ENCODE measurements around the gene ATP2C2. TPM values are rescaled to one million over a fixed set of nuclear protein-coding genes. Genes with fewer than 3 reads are reported as not detected.

The ATP2C2 gene
- total RNA-seq, 1 donor from 2014 or later = not detected

DNA sequence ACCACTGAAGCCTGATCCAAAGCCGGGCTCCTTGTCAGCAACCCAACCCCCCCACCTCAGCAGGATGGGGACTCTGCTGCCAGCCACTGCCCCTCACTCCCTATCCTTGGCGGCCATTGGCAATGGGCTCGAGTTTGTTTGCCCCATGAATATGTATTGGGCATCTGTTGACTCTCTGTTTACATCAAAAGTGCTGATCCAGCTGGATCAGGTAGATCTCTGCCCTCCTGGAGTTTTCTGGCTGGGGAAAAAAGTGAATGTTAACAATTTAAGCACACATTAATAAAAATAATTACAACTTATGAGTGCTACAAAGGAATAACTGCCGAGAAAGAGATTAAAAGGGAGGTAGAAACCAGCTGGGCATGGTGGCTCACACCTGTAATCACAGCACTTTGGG is 62.5 kb downstream of the ATP2C2 start:
- no peaks in the 10 kb centered on the region for H3K36me3 Mint-ChIP-seq (ENCODE audit: low read depth)
- H3K4me1 Mint-ChIP-seq (ENCODE audit: low read depth) = no peaks in the 10 kb centered on the region
- H3K9me3 Mint-ChIP-seq = no peaks in the 10 kb centered on the region
- H3K27ac Mint-ChIP-seq = no peak overlapping the region
- peaks cover 6% of the 10 kb centered on the region for H3K27me3 Mint-ChIP-seq (ENCODE audit: insufficient read depth)
- intact Hi-C loops (cut with micrococcal nuclease) = no loop called here
- H3K4me3 Mint-ChIP-seq = no peak overlapping the region
- no peak for DNase-seq (ENCODE audit: low spot score)

DNA sequence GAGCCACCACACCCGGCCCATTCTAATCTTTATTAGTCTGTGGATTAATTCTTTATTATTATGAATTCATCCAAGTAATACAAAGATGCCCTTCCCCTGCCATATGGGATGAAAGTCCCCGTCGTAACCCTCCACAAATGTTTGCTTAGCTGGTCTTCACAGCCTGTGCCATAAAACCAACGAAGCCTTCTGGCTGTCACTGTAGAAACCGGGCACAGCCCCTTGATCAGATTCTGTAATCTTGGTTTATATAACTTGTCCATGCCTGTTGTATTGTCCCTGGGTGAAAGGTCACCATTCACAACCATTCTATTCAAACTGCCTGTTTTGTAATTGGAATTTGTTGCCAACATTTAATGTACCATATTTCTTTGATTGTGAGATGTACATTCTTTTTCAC is 66.5 kb downstream of the ATP2C2 start:
- H3K27ac Mint-ChIP-seq = no peak overlapping the region
- no peak for DNase-seq (ENCODE audit: low spot score)
- intact Hi-C loops (cut with micrococcal nuclease) = no loop called here

DNA sequence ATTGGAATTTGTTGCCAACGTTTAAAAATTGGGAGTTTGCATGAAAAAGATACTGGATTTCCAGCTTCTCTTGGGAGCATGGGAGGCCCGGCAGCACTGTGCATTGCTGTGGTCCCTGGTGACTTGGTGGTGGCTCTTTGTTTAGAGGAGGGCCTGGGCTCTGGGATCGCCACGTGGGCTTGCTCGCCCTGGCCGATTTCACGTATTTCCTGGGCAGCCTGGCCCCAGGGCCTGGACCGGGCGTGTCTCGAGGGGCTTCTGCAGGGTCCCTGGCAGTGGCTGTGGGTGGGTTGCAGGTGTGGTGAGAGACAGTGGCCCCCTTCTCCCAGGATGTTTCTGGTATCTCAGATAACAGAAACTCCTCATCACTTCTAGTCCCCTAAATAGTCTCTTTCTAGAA is 67.9 kb downstream of the ATP2C2 start:
- Mint-ChIP-seq H3K9me3 (no peaks in the 10 kb centered on the region), H3K36me3 (ENCODE audit: low read depth) (no peaks in the 10 kb centered on the region), H3K27me3 (ENCODE audit: insufficient read depth) (peaks cover 2% of the 10 kb centered on the region), H3K4me3 (no peak overlapping the region), H3K27ac (no peak overlapping the region), H3K4me1 (ENCODE audit: low read depth) (no peaks in the 10 kb centered on the region)
- intact Hi-C loops (cut with micrococcal nuclease) = no loop called here
- no peak for DNase-seq (ENCODE audit: low spot score)

More for the DNA sequence above, 66.5 kb downstream of the ATP2C2 start:
- no peaks in the 10 kb centered on the region for H3K9me3 Mint-ChIP-seq
- no peaks in the 10 kb centered on the region for H3K4me1 Mint-ChIP-seq (ENCODE audit: low read depth)
- H3K36me3 Mint-ChIP-seq (ENCODE audit: low read depth) = no peaks in the 10 kb centered on the region
- H3K27me3 Mint-ChIP-seq (ENCODE audit: insufficient read depth) = peaks cover 4% of the 10 kb centered on the region
- no peak overlapping the region for H3K4me3 Mint-ChIP-seq

DNA sequence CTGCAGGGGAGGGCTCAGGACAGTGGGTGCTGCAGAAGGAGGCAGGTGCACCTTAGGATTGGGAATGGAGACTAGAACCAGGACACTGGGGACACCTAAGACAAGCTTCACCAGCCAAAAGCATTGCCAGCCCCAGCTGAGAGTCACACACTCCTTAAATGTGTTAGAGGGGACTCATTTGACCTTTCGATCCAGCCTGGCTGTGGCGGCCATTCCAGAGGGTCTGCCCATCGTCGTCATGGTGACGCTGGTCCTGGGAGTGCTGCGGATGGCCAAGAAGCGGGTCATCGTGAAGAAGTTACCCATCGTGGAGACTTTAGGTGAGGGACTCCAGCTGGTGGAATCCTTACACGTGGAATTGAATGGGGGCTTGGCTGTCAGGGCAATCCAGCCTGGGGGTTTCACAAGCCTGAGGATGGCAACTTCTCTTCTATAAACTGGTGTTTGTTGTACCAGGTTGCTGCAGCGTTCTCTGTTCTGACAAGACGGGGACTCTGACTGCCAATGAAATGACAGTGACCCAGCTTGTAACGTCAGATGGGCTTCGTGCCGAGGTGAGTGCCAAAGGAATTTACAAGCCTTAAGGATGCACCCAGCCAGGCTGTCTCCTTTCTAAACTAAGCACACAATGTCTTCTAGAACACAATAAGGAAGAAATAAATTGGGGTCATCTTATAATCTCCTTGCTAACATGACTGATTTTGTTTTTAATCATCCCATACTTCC is 70.8 kb downstream of the ATP2C2 start:
- intact Hi-C loops (cut with micrococcal nuclease) = no loop called here
- Mint-ChIP-seq H3K4me3 (no peak overlapping the region), H3K9me3 (no peaks in the 10 kb centered on the region), H3K36me3 (ENCODE audit: low read depth) (no peaks in the 10 kb centered on the region), H3K27ac (no peak overlapping the region), H3K27me3 (ENCODE audit: insufficient read depth) (peaks cover 12% of the 10 kb centered on the region), H3K4me1 (ENCODE audit: low read depth) (no peaks in the 10 kb centered on the region)
- no peak for DNase-seq (ENCODE audit: low spot score)

DNA sequence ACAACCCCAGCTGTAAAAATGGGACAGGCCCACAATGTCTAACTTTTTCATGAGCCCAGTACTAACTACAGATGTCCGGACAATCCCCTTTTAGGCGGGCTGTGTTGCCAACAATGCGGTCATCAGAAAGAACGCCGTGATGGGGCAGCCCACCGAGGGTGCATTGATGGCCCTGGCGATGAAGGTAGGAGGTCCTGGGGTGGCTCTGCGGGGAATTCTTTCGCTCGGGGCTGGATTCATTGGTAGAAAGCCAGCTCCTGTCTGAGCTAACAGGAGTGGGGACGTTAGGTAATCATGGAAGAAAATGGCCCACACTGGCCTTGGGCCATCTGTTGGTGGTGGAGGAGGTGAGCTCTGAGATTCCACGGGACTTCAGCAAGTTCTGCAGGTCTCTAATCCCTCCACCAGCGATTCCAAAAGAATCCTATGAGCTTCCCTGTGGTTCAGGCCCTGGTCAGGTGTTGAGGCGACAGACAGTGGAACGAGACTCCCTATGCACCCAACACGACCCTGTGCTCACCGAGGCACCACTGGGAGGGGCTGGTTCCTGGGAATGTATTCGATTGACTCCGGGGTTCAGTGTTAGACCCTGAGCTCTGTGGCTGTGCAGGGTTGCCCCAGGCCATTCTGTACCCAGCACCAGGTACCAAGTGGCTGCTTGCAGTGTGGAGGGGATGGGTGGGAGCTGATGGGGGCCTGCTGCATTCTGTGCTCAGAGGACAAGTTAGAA is 74.2 kb downstream of the ATP2C2 start:
- Mint-ChIP-seq H3K4me3 (no peak overlapping the region), H3K27ac (no peak overlapping the region), H3K27me3 (ENCODE audit: insufficient read depth) (peaks cover 10% of the 10 kb centered on the region), H3K4me1 (ENCODE audit: low read depth) (no peaks in the 10 kb centered on the region), H3K9me3 (no peaks in the 10 kb centered on the region), H3K36me3 (ENCODE audit: low read depth) (no peaks in the 10 kb centered on the region)
- DNase-seq (ENCODE audit: low spot score) = no peak
- intact Hi-C loops (cut with micrococcal nuclease) = no loop called here

DNA sequence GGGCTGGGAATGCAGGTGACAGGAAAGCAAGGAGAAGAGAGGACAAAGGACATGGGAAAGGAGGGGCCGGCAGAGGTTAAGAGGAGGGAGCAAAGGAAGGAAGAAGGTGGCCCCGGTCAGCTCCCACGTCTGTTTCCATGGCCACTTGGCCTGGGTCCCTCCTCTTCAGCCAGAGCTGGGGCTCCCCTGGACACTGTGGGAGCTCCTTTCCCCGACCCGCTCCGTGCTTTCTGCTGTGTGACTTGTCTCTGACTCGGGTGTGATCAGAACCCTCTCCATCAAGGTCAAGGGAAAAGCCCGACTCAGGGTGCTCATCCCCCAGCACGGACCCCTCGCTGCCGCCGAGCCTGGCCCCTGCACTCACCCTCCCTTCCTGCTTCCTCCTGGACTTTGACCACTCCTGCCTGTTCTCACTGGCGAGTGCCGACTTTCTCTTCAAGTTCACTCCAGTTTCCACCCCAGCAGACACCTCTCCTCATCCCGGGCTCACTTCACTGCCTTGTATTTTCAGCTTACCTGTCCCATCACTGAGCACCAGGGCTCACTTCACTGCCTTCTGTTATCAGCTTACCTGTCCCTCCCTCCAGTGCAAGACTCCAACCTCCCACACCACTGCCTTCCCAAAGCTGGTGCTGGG is 74.9 kb downstream of the ATP2C2 start:
- no peaks in the 10 kb centered on the region for H3K4me1 Mint-ChIP-seq (ENCODE audit: low read depth)
- intact Hi-C loops (cut with micrococcal nuclease) = no loop called here
- no peak overlapping the region for H3K4me3 Mint-ChIP-seq
- H3K36me3 Mint-ChIP-seq (ENCODE audit: low read depth) = no peaks in the 10 kb centered on the region
- H3K27me3 Mint-ChIP-seq (ENCODE audit: insufficient read depth) = peaks cover 10% of the 10 kb centered on the region
- H3K9me3 Mint-ChIP-seq = no peaks in the 10 kb centered on the region
- no peak for DNase-seq (ENCODE audit: low spot score)
- no peak overlapping the region for H3K27ac Mint-ChIP-seq

DNA sequence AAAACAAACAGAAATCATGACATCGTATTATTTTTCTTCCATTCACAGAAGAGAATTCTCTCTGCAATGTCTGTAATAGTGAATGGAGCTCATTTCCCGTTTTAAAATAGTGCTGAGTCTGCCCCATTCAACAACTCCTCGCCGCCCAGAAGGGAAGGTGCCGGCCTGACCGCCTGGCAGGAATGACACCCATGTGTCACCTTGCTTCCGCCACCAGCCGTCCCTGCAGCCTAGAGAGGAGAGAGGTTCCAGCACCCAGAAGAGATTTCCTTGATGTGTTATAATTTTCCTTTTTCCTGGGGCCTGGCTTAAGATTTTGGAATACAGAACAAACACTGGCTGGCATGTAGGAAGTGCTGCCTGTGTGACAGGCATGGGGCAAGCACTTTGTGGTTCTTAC is 76.1 kb downstream of the ATP2C2 start:
- Mint-ChIP-seq H3K36me3 (ENCODE audit: low read depth) (no peaks in the 10 kb centered on the region), H3K4me1 (ENCODE audit: low read depth) (no peaks in the 10 kb centered on the region), H3K27me3 (ENCODE audit: insufficient read depth) (peaks cover 10% of the 10 kb centered on the region), H3K4me3 (no peak overlapping the region), H3K9me3 (no peaks in the 10 kb centered on the region), H3K27ac (no peak overlapping the region)
- no peak for DNase-seq (ENCODE audit: low spot score)
- intact Hi-C loops (cut with micrococcal nuclease) = no loop called here

DNA sequence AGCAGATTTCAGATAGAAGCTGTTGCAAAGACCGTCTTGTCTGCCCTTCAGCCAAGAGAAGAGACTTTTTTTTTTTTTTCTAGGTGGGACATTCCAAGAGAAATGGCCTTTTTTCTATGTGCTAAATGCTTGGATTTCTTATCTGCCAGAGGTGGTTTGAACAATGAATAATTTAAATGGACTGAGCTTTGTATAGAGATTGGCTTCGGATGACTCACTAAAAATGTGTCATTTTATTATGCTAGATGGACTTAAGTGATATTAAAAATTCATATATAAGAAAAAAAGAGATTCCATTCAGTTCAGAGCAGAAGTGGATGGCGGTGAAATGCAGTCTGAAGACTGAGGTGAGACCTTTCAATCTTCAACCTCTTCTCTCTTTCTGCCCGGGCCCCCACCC is 77.7 kb downstream of the ATP2C2 start:
- Mint-ChIP-seq H3K4me1 (ENCODE audit: low read depth) (no peaks in the 10 kb centered on the region), H3K27me3 (ENCODE audit: insufficient read depth) (peaks cover 10% of the 10 kb centered on the region), H3K27ac (no peak overlapping the region), H3K9me3 (no peaks in the 10 kb centered on the region), H3K36me3 (ENCODE audit: low read depth) (no peaks in the 10 kb centered on the region), H3K4me3 (no peak overlapping the region)
- intact Hi-C loops (cut with micrococcal nuclease) = no loop called here
- DNase-seq (ENCODE audit: low spot score) = no peak

DNA sequence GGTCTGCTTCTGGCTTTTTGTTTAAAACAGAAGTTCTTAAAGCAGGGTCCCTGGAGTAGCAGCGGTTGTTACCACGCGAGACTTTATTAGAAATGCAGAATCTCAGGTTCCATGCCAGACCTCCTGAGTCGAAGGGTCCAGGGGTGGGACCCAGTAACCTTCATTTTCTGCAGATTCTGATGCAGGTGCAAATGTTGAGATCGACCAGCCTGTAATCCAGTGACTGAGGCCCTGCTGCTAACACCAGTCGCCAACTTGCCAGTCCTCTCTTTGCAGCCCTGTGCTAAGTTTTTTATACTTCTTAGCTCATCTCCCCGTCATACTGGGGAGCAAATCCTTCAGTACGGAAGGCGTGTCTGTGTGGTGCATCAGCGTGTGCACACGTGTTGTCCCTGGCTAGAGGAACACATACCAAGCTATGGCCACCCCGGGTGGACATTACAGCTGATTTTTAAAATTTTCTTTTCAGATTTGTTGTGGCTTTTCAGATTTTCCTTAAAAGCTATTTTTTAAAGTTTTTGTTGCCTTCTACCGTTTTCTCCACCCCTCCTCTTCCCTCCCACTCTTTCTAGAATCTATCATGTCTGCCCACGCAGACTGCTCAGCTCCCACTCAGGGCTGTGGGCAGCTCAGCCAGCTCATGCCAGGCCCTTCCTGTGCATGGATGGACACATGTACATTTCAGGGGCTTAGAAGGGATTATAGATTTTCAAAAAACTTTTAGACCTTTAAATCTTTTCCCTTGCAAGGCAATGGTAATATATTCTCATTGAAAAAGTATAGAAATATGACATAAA is 78.5 kb downstream of the ATP2C2 start:
- Mint-ChIP-seq H3K9me3 (no peaks in the 10 kb centered on the region), H3K27ac (no peak overlapping the region), H3K27me3 (ENCODE audit: insufficient read depth) (peaks cover 4% of the 10 kb centered on the region), H3K4me3 (no peak overlapping the region), H3K36me3 (ENCODE audit: low read depth) (no peaks in the 10 kb centered on the region), H3K4me1 (ENCODE audit: low read depth) (no peaks in the 10 kb centered on the region)
- intact Hi-C loops (cut with micrococcal nuclease) = no loop called here
- no peak for DNase-seq (ENCODE audit: low spot score)

DNA sequence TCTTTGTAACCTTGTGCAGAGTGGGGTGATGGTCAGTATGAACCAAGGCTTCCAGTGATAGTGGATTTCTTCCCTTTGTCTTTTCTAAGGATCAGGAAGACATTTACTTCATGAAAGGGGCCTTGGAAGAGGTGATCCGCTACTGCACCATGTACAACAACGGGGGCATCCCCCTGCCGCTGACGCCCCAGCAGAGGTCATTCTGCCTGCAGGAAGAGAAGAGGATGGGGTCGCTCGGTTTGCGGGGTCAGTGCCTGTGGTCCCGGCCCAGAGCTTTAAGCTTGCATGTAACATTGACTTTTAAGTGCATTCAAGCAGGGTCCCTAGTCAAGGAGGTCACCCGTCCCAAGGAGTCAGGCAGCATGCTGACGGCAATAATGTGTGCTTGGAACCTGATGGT is 80.1 kb downstream of the ATP2C2 start:
- no peak overlapping the region for H3K4me3 Mint-ChIP-seq
- DNase-seq (ENCODE audit: low spot score) = no peak
- H3K4me1 Mint-ChIP-seq (ENCODE audit: low read depth) = no peaks in the 10 kb centered on the region
- H3K9me3 Mint-ChIP-seq = no peaks in the 10 kb centered on the region
- H3K27me3 Mint-ChIP-seq (ENCODE audit: insufficient read depth) = peaks cover 2% of the 10 kb centered on the region
- no peak overlapping the region for H3K27ac Mint-ChIP-seq
- no peaks in the 10 kb centered on the region for H3K36me3 Mint-ChIP-seq (ENCODE audit: low read depth)
- intact Hi-C loops (cut with micrococcal nuclease) = no loop called here

DNA sequence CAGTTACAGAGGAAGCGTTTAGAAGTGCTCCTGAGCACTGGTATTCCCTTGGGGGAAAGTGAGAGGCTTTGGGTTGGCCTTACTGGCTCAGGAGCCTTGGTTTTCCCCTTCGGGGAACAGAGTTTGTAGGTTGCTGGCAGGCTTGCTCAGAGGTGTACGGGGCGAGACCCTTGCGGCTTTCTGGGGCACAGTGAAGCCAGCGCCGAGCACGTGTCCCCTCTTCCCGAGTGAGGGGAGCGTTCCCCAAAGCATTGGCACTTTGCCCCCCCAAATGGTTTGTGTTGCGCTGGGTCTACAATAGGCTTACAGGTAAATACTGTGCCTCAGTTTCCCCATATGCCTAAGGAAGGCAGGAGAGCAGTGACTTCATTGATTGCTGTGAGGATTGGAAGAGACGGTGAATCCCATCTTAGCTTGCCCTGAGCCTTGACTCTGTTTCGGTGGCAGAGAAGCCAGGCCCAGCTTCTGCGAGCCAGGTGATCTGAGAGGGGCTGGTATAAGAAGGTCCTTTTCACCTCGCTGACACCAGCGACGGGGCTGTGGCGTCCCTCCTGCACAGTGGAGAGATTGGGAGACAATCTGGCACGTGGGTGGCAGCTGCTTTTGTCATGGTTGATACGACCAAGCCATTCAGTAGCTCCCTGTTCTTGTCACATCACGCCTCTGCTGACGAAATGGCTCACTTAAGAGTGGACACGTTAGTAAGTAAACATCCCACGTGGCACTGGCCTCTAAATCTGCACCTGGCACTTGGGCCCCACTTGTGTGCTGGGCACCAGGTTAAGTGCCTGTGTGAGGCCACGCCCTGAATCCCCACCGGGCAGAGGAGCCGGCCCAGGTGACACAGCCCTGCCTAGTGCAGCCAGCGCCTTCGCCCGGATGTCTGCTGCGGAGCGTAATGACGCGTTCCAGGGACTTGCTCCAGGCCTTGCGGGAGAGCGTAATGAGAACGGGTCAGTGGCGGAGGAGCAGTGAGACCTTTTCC is 81.1 kb downstream of the ATP2C2 start:
- intact Hi-C loops (cut with micrococcal nuclease) = no loop called here
- Mint-ChIP-seq H3K9me3 (no peaks in the 10 kb centered on the region), H3K27me3 (ENCODE audit: insufficient read depth) (no peaks in the 10 kb centered on the region), H3K36me3 (ENCODE audit: low read depth) (no peaks in the 10 kb centered on the region), H3K4me1 (ENCODE audit: low read depth) (no peaks in the 10 kb centered on the region), H3K27ac (no peak overlapping the region), H3K4me3 (no peak overlapping the region)
- no peak for DNase-seq (ENCODE audit: low spot score)
